Suprapubic skin (tissue), 3 donors: ENCODE data around the gene FMN1.

ENCODE experiments used
- CTCF ChIP-seq, 2 donors: fragments of 200-600 bp in 1 of 2; fragments of 450-650 bp in 1 of 2; sonication (generic) in 1 of 2; IDR thresholded peaks; one replicate each; pipeline ENCODE4 v1.5.1; 2016 to 2019; ENCODE audit warnings: antibody characterized with exemption in 2 of 2, mild to moderate bottlenecking in 1 of 2, moderate library complexity in 1 of 2
- EP300 ChIP-seq: sonication (generic); formaldehyde crosslinking; IDR thresholded peaks from one replicate; pipeline ENCODE4 v1.6.1; 2017; ENCODE audit warnings: antibody characterized with exemption

- TF ChIP-seq CTCF (IDR thresholded peaks at IDR 0.05) (no peak), EP300 (no peak)
Observed at GRCh38 chr15:33064878-33065277, 129.6 kb downstream of the FMN1 start.
